HG02981 (cell line): ENCODE results near the gene NOS1AP.

ENCODE experiments used
- ATAC-seq: cut with Tn5 transposase; IDR thresholded peaks from one replicate; pipeline ENCODE4 v1.9.1; 2021; ENCODE audit warnings: mild to moderate bottlenecking, moderate library complexity; ENCODE audit not compliant: unreplicated experiment

Gene NOS1AP

GRCh38 chr1:162214202-162214601 lies 144.7 kb downstream of the NOS1AP start:
- ATAC-seq: no peak

DNA sequence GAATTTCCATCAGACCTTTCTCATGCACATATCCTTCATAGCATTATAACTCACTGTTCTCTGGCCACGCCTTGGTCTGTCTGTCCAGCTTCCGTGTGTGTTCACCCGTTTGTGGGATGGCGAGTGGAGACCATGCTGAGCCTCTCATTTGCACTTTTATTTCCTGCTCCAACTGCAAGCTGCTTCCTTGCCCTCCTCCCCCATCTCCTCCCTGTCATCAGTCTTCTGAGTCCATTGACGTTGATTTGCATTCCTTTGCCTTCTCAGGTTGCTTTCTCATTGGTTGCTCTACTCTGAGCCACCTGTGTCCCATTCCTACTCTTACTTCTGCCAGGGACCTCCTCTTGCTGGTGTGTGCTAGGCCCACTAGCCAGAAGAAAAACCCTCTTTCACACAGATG lies 146.4 kb downstream of the NOS1AP start:
- no peak for ATAC-seq

- ATAC-seq: no peak
These were observed 147.1 kb downstream of the NOS1AP start for GRCh38 chr1:162216604-162217003.

DNA sequence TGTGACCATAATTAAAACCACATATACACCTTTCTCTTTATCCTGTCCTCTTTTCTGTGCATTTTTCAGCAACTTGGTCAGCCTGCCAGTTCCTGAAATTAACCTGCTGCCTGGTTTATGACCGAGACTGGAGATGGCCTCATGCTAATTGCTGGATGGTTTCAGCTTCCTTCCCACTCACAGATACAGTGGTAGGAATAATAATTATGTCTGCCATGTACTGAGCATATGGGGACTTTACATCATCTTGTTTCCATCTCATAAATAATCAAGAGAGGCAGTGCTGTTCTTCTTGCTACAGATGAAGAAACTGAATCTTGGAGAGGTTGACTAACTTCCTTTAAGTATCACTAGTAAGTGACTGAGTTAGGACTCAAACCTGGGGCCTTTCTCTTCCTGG lies 148.2 kb downstream of the NOS1AP start:
- ATAC-seq: no peak

- ATAC-seq: no peak
These were observed 149.1 kb downstream of the NOS1AP start for GRCh38 chr1:162218546-162218945.

DNA sequence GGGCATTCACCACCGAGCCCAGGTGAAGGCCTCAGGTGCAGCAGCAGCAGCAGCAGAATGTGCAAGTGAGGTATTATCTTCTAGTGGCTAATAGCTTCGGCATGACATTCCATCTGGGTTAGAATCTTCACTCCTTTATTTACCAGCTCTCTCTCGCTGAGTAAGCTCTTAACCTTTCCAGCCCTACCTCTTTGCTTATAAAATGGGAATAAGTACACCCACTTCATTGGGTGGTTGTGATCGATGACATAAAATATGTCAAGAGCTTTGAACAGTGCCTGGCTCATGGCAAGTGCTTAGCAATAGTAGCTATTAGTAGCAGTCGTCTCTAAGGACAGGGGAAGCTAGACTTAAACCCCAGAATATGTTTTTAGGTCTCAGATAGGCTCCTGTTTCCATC lies 149.5 kb downstream of the NOS1AP start:
- ATAC-seq: no peak

GRCh38 chr1:162219461-162219860 lies 150.0 kb downstream of the NOS1AP start:
- ATAC-seq: no peak

DNA sequence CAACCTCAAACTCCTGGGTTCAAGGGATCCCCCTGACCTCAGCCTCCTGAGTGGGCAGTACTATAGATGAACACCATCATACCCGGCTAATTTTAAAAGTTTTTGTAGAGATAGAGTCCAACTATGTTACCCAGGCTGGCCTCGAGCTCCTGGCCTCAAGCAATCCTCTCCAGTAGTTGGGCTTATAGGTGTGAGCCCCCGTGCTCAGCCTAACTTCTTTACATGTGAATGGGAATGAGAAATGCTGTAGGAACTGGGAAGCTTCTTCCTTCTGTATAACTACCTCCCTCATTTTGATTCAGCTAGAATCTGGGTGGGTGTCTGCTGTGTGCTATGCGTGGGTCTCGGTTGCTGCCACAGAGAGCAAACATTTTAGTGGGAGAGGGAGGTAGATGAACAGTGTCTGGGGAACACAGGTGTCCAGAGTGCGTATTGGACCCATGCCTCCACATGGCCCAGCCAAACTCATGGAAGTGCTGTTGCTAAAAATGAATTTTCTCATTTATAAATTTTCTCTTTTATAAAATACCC lies 150.6 kb downstream of the NOS1AP start:
- ATAC-seq: no peak

DNA sequence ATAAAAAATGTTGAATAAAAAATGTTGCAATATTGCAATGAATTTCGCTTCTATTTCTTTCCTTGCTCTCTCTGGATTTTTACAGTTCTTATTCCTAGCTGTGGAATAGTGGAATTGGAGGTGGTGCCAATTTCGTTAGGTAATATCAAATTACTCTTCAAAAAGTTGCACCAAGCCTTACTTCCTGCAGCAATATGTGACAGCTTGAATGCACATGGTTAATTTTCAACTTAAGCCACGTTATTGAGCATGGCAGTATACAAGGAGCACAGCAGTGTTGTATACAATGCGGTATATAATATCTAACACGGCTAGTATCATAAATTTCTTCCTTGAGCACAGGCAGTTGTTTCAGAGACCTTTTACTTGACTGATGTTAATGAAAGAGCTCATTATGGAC lies 152.5 kb downstream of the NOS1AP start:
- ATAC-seq: no peak

DNA sequence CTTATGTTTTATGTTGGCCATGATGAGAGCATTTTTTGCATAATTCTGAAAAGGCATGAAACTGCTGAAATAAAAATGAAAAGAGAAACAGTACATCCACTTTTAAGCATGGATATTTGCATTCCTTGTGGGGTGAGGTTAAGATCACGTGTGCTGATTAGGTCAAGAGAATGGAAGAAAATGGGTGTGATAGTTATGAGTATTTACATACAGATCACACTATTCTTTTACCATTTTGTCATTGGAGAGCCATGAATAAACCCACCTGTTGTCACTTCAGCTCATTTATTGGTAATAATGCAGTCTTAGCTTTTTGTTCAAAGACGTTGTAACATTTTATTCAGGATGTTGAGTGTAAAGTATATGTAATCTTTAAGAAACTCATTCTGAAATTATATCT lies 153.2 kb downstream of the NOS1AP start:
- ATAC-seq: no peak

GRCh38 chr1:162223488-162223887 lies 154.0 kb downstream of the NOS1AP start:
- ATAC-seq: no peak

DNA sequence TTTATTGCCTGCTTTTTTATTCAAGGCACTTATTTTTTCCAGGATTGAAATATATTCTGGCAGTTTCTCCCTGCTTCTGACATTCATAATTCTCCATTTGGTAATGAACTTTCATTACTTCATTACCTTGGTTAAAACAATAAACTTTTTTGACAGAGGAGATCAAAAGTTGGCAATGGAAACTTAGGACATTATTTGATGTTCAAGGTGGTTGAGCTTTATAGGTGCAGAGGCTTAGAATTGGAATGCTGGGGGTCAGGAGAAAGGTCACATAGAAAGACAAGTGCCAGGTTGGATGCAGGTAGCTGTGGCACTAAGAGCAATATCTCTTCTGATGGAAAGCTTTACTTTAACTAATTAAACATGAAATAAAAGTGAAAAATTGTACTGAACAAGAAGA lies 154.8 kb downstream of the NOS1AP start:
- ATAC-seq: no peak

- no peak for ATAC-seq
These were observed 159.1 kb downstream of the NOS1AP start for GRCh38 chr1:162228586-162228985.

DNA sequence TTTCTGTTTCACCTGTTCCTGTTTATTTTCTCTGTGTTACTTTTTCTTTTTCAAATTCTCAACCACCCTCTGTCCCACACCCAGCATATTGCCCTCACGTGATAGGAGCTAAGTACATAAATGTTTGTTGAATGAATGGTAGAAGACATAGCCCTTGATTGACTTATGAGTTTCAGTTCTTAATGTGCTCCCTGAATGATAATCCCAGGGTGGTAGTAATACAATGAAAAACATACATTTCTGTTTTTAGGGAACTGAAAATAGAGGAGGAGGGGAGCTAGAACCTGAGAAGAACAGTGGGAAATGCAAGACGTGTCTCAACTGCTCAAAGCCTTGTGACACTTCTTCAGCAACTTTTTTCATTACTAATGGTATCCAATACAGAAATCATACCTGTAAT lies 160.1 kb downstream of the NOS1AP start:
- ATAC-seq: no peak

- no peak for ATAC-seq
These were observed 160.6 kb downstream of the NOS1AP start for GRCh38 chr1:162230096-162230495.

DNA sequence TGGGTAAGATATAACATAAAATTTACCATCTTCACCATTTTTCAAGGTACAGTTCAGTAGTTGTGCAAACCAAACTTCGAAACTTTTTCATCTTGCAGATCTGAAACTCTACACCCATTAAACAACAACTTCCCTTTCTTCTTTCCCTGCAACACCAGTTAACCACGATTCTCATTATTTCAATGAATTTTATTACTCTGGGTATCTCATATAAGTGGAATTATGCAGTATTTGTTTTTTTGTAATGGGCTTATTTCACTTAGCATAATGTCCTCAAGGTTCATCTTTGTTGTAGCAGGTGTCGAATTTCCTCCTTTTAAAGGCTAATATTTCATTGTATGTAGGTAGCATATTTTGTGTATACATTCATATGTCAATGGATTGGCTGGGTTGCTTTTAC lies 161.0 kb downstream of the NOS1AP start:
- ATAC-seq: no peak

GRCh38 chr1:162232034-162232711 lies 162.7 kb downstream of the NOS1AP start:
- ATAC-seq: no peak

DNA sequence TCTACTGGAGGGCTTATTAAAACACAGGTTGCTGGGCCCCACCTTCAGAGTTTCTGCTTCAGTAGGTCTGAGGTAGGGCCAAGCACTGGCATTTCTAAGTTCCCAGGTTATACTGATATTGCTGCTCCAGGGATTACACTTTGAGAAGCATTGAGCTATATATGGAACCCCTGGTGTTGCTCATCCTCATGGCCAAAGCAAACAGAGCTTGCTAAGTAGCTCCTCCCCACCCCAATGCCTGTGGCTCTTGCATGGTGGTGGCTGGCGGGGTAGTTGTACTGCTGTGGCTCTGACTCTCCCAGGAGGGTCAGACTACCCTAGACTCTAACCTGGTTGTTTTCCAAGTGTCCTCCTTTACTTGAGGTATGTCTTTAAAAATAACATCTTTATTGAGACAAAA lies 163.6 kb downstream of the NOS1AP start:
- ATAC-seq: no peak

DNA sequence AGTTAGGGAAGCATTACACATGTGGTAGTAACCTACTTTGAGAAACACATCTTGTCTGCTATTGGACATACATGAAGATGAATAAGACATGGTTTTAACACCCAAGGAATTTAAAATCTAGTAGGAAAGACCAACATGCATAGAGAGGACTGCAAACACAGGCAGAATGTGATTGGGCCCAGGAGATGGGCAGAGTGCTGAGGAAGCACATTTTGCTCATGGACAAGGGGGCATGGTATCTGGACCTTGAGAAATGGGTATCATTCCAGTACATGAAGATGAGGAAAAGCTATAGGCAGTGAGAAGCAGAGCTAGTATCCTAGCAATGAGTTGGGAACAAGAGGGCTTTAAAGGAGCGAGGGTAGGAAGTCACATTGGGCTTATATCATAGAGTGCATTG lies 164.4 kb downstream of the NOS1AP start:
- ATAC-seq: no peak

- ATAC-seq: no peak
These were observed 165.1 kb downstream of the NOS1AP start for GRCh38 chr1:162234571-162234970.

GRCh38 chr1:162235241-162235800 lies 165.8 kb downstream of the NOS1AP start:
- ATAC-seq: no peak

DNA sequence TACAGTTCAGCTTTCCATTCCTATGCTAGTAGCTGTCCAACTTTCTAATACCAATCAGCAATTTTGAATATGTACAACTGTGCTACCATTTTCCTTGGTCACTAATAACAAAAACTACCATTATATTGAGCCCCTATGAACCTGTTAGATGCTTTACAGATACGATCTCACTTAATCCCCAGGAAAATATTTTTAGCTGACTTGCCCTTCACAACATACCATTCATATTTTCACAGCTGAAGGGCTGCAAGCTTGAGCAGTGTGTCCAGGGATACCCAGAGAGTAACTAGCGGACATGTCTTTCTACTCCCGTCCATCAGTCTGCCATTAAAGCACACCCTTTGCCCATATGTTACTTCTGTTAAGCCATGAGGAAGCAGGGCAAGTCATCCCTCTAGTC lies 166.7 kb downstream of the NOS1AP start:
- no peak for ATAC-seq

GRCh38 chr1:162236618-162237017 lies 167.1 kb downstream of the NOS1AP start:
- ATAC-seq: no peak
